Transverse colon (tissue), 4 donors: ENCODE data around the gene COL11A2.

Experiments
- POLR2A ChIP-seq: fragments of 450-650 bp; IDR thresholded peaks from one replicate; pipeline ENCODE4 v1.6.1; 2016; ENCODE audit warnings: antibody characterized with exemption, mild to moderate bottlenecking, moderate library complexity
- POLR2AphosphoS5 ChIP-seq, 3 donors: sonication (generic); formaldehyde crosslinking; IDR thresholded peaks; one replicate each; pipeline ENCODE4 v1.6.1; 2016; ENCODE audit warnings: antibody characterized with exemption in 3 of 3
- TF ChIP-seq, protein P1 (sequence below), 5 experiments: fragments of 200-600 bp in 3 of 5; fragments of 450-650 bp in 2 of 5; sonication (generic) in 3 of 5; IDR thresholded peaks; 1 replicate in 2 of 5; 2 replicates in 3 of 5; pipeline ENCODE4 v1.5.1; 2016 to 2017; ENCODE audit warnings: antibody characterized with exemption in 5 of 5, inconsistent platforms in 3 of 5, mild to moderate bottlenecking in 2 of 5, moderate library complexity in 1 of 5

DNA sequence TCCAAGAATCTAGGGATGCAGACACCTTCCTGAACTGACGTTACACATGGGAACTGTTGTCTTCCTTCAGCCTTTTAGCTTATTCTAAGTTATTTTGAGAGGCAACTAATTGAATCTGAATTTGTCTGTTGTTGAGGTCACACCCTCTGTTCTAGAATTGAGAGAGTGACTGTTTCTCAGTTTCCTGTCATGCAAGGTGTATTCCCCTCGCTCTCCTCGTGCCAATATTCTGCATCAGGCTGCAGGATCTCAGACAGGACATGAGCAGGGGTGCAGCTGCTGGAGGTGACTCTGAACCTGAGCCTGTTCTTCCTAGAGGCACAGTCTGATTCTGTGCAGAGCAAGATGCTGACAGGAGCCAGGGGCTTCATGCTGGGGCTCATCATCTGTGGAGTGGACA is 63.9 kb downstream of the COL11A2 start:
- TF ChIP-seq, protein P1, sequence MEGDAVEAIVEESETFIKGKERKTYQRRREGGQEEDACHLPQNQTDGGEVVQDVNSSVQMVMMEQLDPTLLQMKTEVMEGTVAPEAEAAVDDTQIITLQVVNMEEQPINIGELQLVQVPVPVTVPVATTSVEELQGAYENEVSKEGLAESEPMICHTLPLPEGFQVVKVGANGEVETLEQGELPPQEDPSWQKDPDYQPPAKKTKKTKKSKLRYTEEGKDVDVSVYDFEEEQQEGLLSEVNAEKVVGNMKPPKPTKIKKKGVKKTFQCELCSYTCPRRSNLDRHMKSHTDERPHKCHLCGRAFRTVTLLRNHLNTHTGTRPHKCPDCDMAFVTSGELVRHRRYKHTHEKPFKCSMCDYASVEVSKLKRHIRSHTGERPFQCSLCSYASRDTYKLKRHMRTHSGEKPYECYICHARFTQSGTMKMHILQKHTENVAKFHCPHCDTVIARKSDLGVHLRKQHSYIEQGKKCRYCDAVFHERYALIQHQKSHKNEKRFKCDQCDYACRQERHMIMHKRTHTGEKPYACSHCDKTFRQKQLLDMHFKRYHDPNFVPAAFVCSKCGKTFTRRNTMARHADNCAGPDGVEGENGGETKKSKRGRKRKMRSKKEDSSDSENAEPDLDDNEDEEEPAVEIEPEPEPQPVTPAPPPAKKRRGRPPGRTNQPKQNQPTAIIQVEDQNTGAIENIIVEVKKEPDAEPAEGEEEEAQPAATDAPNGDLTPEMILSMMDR (IDR thresholded peaks at IDR 0.05), result no peak
- TF ChIP-seq POLR2A, result no peak
- TF ChIP-seq POLR2AphosphoS5 (IDR thresholded peaks at IDR 0.05), result no peak
